ENCODE results near the gene WDTC1.

WDTC1 gene

GRCh38 chr1:27353629-27354028 lies 119.2 kb downstream of the WDTC1 start:
- Histone ChIP-seq H3K4me1 (no peaks in the 10 kb centered on the region), H3K36me3 (no peaks in the 10 kb centered on the region), H3K9me3 (no peaks in the 10 kb centered on the region), H3K4me3 (ENCODE audit: low read depth, low read length) (no peak overlapping the region), H3K27me3 (no peaks in the 10 kb centered on the region)
- no peak for DNase-seq
- no peak for TF ChIP-seq CTCF (IDR thresholded peaks at IDR 0.05; ENCODE audit: low read depth, low read length)

- no peak for DNase-seq
- Histone ChIP-seq H3K4me3 (ENCODE audit: low read depth, low read length) (no peak overlapping the region), H3K4me1 (no peaks in the 10 kb centered on the region), H3K27me3 (no peaks in the 10 kb centered on the region), H3K36me3 (no peaks in the 10 kb centered on the region), H3K9me3 (no peaks in the 10 kb centered on the region)
- TF ChIP-seq CTCF (IDR thresholded peaks at IDR 0.05; ENCODE audit: low read depth, low read length), result no peak
Observed at GRCh38 chr1:27355683-27356082, 121.3 kb downstream of the WDTC1 start.

- Histone ChIP-seq H3K4me1 (no peaks in the 10 kb centered on the region), H3K9me3 (no peaks in the 10 kb centered on the region), H3K4me3 (ENCODE audit: low read depth, low read length) (no peak overlapping the region), H3K36me3 (no peaks in the 10 kb centered on the region), H3K27me3 (no peaks in the 10 kb centered on the region)
- no peak for TF ChIP-seq CTCF (IDR thresholded peaks at IDR 0.05; ENCODE audit: low read depth, low read length)
- no peak for DNase-seq
Observed at GRCh38 chr1:27356277-27356618, 121.8 kb downstream of the WDTC1 start.

- Histone ChIP-seq H3K36me3 (no peaks in the 10 kb centered on the region), H3K4me1 (no peaks in the 10 kb centered on the region), H3K9me3 (no peaks in the 10 kb centered on the region), H3K4me3 (ENCODE audit: low read depth, low read length) (no peak overlapping the region), H3K27me3 (no peaks in the 10 kb centered on the region)
- no peak for DNase-seq
- no peak for TF ChIP-seq CTCF (IDR thresholded peaks at IDR 0.05; ENCODE audit: low read depth, low read length)
Observed at GRCh38 chr1:27356619-27357280, 122.3 kb downstream of the WDTC1 start.

GRCh38 chr1:27357281-27358037 lies 123.0 kb downstream of the WDTC1 start:
- no peaks in the 10 kb centered on the region for H3K9me3 ChIP-seq
- peak; percentile 69 for TF ChIP-seq CTCF (IDR thresholded peaks at IDR 0.05; ENCODE audit: low read depth, low read length)
- H3K4me3 ChIP-seq (ENCODE audit: low read depth, low read length), result no peak overlapping the region
- H3K4me1 ChIP-seq, result no peaks in the 10 kb centered on the region
- no peaks in the 10 kb centered on the region for H3K36me3 ChIP-seq
- peak; percentile 68 for DNase-seq
- no peaks in the 10 kb centered on the region for H3K27me3 ChIP-seq

Data from BE2C (cell line).